Stimulated activated CD4-positive, alpha-beta T cell treated with anti-CD3 and anti-CD28 coated beads, Interleukin-4, amount 100 ng/mL, for 48 hours (primary cell): ENCODE data around the gene CADPS.

Source experiments
- DNase-seq, 2 donors: peaks; one replicate each; pipeline ENCODE4 v3.0.0-alpha.2; 2020; ENCODE audit warnings: low read depth in 2 of 2

Gene CADPS

GRCh38 chr3:62749657-62750056 lies 125.6 kb downstream of the CADPS start:
- DNase-seq = no peak

GRCh38 chr3:62749130-62749529 lies 126.1 kb downstream of the CADPS start:
- DNase-seq = no peak

- DNase-seq = no peak
Measured at GRCh38 chr3:62737449-62737848, 137.8 kb downstream of the CADPS start.

- DNase-seq = no peak
Measured at GRCh38 chr3:62735510-62735909, 139.7 kb downstream of the CADPS start.

GRCh38 chr3:62732183-62732904 lies 142.9 kb downstream of the CADPS start:
- DNase-seq = no peak

GRCh38 chr3:62727981-62728380 lies 147.2 kb downstream of the CADPS start:
- no peak for DNase-seq

- DNase-seq = no peak
Measured at GRCh38 chr3:62727536-62727935, 147.7 kb downstream of the CADPS start.

- no peak for DNase-seq
Measured at GRCh38 chr3:62724503-62724902, 150.7 kb downstream of the CADPS start.

GRCh38 chr3:62723914-62724217 lies 151.3 kb downstream of the CADPS start:
- DNase-seq = no peak

- no peak for DNase-seq
Measured at GRCh38 chr3:62723166-62723913, 151.9 kb downstream of the CADPS start.

GRCh38 chr3:62722344-62722743 lies 152.9 kb downstream of the CADPS start:
- no peak for DNase-seq

GRCh38 chr3:62718515-62719320 lies 156.5 kb downstream of the CADPS start:
- no peak for DNase-seq

- DNase-seq = no peak
Measured at GRCh38 chr3:62718011-62718410, 157.2 kb downstream of the CADPS start.

GRCh38 chr3:62712746-62713145 lies 162.5 kb downstream of the CADPS start:
- no peak for DNase-seq

- no peak for DNase-seq
Measured at GRCh38 chr3:62710751-62711150, 164.5 kb downstream of the CADPS start.

GRCh38 chr3:62708638-62709373 lies 166.4 kb downstream of the CADPS start:
- no peak for DNase-seq

- DNase-seq = no peak
Measured at GRCh38 chr3:62705721-62706120, 169.5 kb downstream of the CADPS start.

- DNase-seq = no peak
Measured at GRCh38 chr3:62703451-62704167, 171.6 kb downstream of the CADPS start.

- no peak for DNase-seq
Measured at GRCh38 chr3:62700357-62700756, 174.9 kb downstream of the CADPS start.

GRCh38 chr3:62699728-62700127 lies 175.5 kb downstream of the CADPS start:
- no peak for DNase-seq

GRCh38 chr3:62696011-62696410 lies 179.2 kb downstream of the CADPS start:
- DNase-seq = no peak
